ENCODE measurements around the gene XRCC4. TPM values are rescaled to one million over a fixed set of nuclear protein-coding genes. Genes with fewer than 3 reads are reported as not detected.

XRCC4 gene
- total RNA-seq, 1 experiment from 2014 or later, result 24.6 TPM

DNA sequence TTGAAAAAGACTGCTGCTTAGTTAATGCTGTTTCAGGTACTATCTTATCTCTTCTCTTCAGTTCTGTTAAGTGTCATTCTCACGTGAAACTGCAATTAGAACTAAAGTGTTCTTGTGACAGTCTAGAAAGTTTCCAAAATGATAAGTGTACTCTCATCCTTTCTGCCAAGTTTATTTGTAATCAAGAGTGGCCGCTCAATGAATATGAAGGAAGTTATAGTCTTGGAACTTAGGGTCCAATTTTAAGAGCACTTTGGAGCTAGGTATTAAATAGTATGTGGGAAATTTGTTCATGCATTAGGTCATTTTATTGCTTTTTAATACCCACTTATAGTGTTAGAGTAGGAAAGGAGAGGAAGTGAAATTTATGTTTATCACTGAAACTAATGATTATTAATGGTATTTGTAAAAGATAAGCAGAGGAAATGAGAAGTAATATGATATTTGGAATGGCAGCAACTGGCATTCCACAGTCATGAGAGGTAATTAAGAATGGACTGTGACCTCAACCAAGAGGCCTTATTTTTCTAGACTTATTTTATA, 20.4 kb downstream of the XRCC4 start:
- intact Hi-C loops (cut with micrococcal nuclease), result loop anchor here (5.0 kb wide), 1 partner anchor 135 kb away; no protein-coding TSS in a partner anchor
- ATAC-seq, result no peak
- H3K27ac ChIP-seq (ENCODE audit: low read depth, low read length), result peak overlapping the region; percentile 66; the same call in 1 of the 2 replicates
- peak overlapping the region in 1 of 2 experiments; percentile 48; a peak in 2 of 4 replicates for H3K4me3 ChIP-seq (replicated peaks in 1 of 2; ENCODE audit: low read depth in 1 of 2, low read length in 2 of 2)
- no peaks in the 10 kb centered on the region for H3K36me3 ChIP-seq (ENCODE audit: control insufficient read depth in 1 of 2, insufficient read depth in 2 of 2, low read length in 2 of 2)
- ChIA-PET CTCF (no interaction called here), POLR2A (no interaction called here), RAD21 (ENCODE audit: low non-redundant PET in 1 of 2, low total read pairs in 2 of 2, uncharacterized antibody in 2 of 2, unreplicated experiment in 2 of 2) (no interaction called here)
- H2AFZ ChIP-seq (ENCODE audit: low read depth, low read length, poor library complexity, severe bottlenecking), result no peak overlapping the region
- DNase-seq (ENCODE audit: low read depth, low spot score), result no peak
- H3K9me3 ChIP-seq (ENCODE audit: control insufficient read depth in 1 of 2, insufficient read depth in 1 of 2, low read depth in 1 of 2, low read length in 2 of 2), result 0 out of 4 replicates have a peak, but pooled peaks cover 0 to 4% of the 10 kb centered on the region in 2 experiments
- H3K79me2 ChIP-seq (ENCODE audit: insufficient read depth, low read length), result peaks cover 78% of the 10 kb centered on the region
- BruUV-seq (replicated peaks), result no TSS peak
- no peaks in the 10 kb centered on the region for H3K27me3 ChIP-seq (ENCODE audit: insufficient read depth, low read length)
- no peaks in the 10 kb centered on the region for H3K9me2 ChIP-seq (ENCODE audit: insufficient read depth)
- peak overlapping the region; percentile 30; the same call in 1 of the 2 replicates for H3K9ac ChIP-seq (ENCODE audit: low read length)
- TF ChIP-seq EZH2phosphoT487 (IDR thresholded peaks at IDR 0.05; ENCODE audit: borderline replicate concordance) (no peak), FOSL1 (IDR thresholded peaks at IDR 0.05; ENCODE audit: low read depth) (no peak), CTCF (IDR thresholded peaks at IDR 0.05 in 2 of 3, conservative IDR thresholded peaks at IDR 0.05 in 1 of 3; ENCODE audit: borderline replicate concordance in 1 of 3, insufficient read depth in 1 of 3, low read depth in 2 of 3, low read length in 2 of 3) (no peak), SP1 (IDR thresholded peaks at IDR 0.05; ENCODE audit: low read depth) (no peak; the same call in 1 of the 2 replicates), JUND (IDR thresholded peaks at IDR 0.05) (peak; percentile 19; the same call in 1 of the 2 replicates), SIN3A (IDR thresholded peaks at IDR 0.05; ENCODE audit: low read depth) (no peak), TCF7L2 (IDR thresholded peaks at IDR 0.05; ENCODE audit: borderline replicate concordance, extremely low read depth, insufficient read depth, insufficient read length) (no peak), ZNF274 (IDR thresholded peaks at IDR 0.05; ENCODE audit: low read depth, low read length) (no peak)
- TF ChIP-seq, protein P1, sequence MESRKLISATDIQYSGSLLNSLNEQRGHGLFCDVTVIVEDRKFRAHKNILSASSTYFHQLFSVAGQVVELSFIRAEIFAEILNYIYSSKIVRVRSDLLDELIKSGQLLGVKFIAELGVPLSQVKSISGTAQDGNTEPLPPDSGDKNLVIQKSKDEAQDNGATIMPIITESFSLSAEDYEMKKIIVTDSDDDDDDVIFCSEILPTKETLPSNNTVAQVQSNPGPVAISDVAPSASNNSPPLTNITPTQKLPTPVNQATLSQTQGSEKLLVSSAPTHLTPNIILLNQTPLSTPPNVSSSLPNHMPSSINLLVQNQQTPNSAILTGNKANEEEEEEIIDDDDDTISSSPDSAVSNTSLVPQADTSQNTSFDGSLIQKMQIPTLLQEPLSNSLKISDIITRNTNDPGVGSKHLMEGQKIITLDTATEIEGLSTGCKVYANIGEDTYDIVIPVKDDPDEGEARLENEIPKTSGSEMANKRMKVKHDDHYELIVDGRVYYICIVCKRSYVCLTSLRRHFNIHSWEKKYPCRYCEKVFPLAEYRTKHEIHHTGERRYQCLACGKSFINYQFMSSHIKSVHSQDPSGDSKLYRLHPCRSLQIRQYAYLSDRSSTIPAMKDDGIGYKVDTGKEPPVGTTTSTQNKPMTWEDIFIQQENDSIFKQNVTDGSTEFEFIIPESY (IDR thresholded peaks at IDR 0.05; ENCODE audit: extremely low read depth, insufficient replicate concordance, low read length), result no peak
- H3K4me2 ChIP-seq (ENCODE audit: low read length), result peak overlapping the region; percentile 74
- H3K4me1 ChIP-seq (ENCODE audit: control insufficient read depth in 1 of 2, insufficient read depth in 2 of 2, low read length in 2 of 2), result peaks cover 44 to 58% of the 10 kb centered on the region in 2 experiments
- no peaks in the 10 kb centered on the region for H4K20me1 ChIP-seq (ENCODE audit: insufficient read depth)
